ENCODE results near the gene CFAP100. TPM values are rescaled to one million over a fixed set of nuclear protein-coding genes. Genes with fewer than 3 reads are reported as not detected.

CFAP100 gene
- total and polyA plus RNA-seq, 10 of the 15 experiments (the other 5 are each of a cell fraction or from before 2014, with no cell fraction given): 0.04 to 0.27 TPM; not detected in 8

- Histone ChIP-seq H3K4me2 (ENCODE audit: control insufficient read depth, insufficient read depth) (no peak overlapping the region), H3K9me3 (replicated peaks; ENCODE audit: control insufficient read depth, insufficient read depth, low read length) (no peaks in the 10 kb centered on the region), H3K9ac (ENCODE audit: control insufficient read depth, insufficient read depth, low read length) (no peak overlapping the region), H4K20me1 (ENCODE audit: control insufficient read depth, insufficient read depth) (no peaks in the 10 kb centered on the region), H3K79me2 (ENCODE audit: control insufficient read depth, insufficient read depth, low read length) (no peaks in the 10 kb centered on the region), H3K36me3 (ENCODE audit: control insufficient read depth in 2 of 2, insufficient read depth in 2 of 2, low read length in 1 of 2) (peaks cover 0 to 3% of the 10 kb centered on the region in 2 experiments; a peak in 3 of 4 replicates), H2AFZ (ENCODE audit: control insufficient read depth, low read depth, low read length) (no peak overlapping the region), H3K4me1 (ENCODE audit: control insufficient read depth, insufficient read depth, low read length) (no peaks in the 10 kb centered on the region), H3K27ac (ENCODE audit: control insufficient read depth, insufficient read depth) (no peak overlapping the region), H3K4me3 (no peak overlapping the region), H3K27me3 (replicated peaks in 1 of 2; ENCODE audit: control insufficient read depth in 2 of 2, insufficient read depth in 2 of 2, low read length in 1 of 2) (no peaks in the 10 kb centered on the region)
- ChIA-PET POLR2A (no interaction called here), RAD21 (ENCODE audit: unreplicated experiment) (interaction anchor here (0.6 kb wide), 1 partner anchor 362 kb away, joined by 3 read pairs; no protein-coding TSS in a partner anchor), SMC1A (ENCODE audit: uncharacterized antibody, unreplicated experiment) (no interaction called here), CTCF (no interaction called here)
- no peak for DNase-seq (ENCODE audit: low read depth, low spot score)
- ATAC-seq: no peak
- 100% methylated on average over 3 of the region's 3 CpGs for WGBS (ENCODE audit: insufficient coverage, insufficient replicate concordance, low lambda C conversion rate, missing lambda C conversion rate)
- intact Hi-C loops (cut with micrococcal nuclease; ENCODE audit: unreplicated experiment) (no loop called here), in situ Hi-C loops (cut with MboI) (no loop called here)
- no TSS peak for BruUV-seq (replicated peaks)
- FAIRE-seq: no peak
- TF ChIP-seq HCFC1 (IDR thresholded peaks at IDR 0.05; ENCODE audit: low read length): no peak
- no peak for TF ChIP-seq WRNIP1 (IDR thresholded peaks at IDR 0.05; ENCODE audit: borderline replicate concordance, low read depth, low read length)
- no peak for TF ChIP-seq HSF1 (IDR thresholded peaks at IDR 0.05; ENCODE audit: low read depth, low read length)
- TF ChIP-seq BCL11A (IDR thresholded peaks at IDR 0.05; ENCODE audit: low read depth, low read length): no peak
Measured at GRCh38 chr3:126442856-126443242, 48.1 kb downstream of the CFAP100 start.

GRCh38 chr3:126445506-126445905 is 50.8 kb downstream of the CFAP100 start:
- Histone ChIP-seq H3K79me2 (ENCODE audit: control insufficient read depth, insufficient read depth, low read length) (no peaks in the 10 kb centered on the region), H3K4me1 (ENCODE audit: control insufficient read depth, insufficient read depth, low read length) (no peaks in the 10 kb centered on the region), H4K20me1 (ENCODE audit: control insufficient read depth, insufficient read depth) (no peaks in the 10 kb centered on the region), H3K4me3 (no peak overlapping the region), H3K4me2 (ENCODE audit: control insufficient read depth, insufficient read depth) (no peak overlapping the region), H2AFZ (ENCODE audit: control insufficient read depth, low read depth, low read length) (no peak overlapping the region), H3K27ac (ENCODE audit: control insufficient read depth, insufficient read depth) (no peak overlapping the region), H3K27me3 (replicated peaks in 1 of 2; ENCODE audit: control insufficient read depth in 2 of 2, insufficient read depth in 2 of 2, low read length in 1 of 2) (no peaks in the 10 kb centered on the region), H3K36me3 (ENCODE audit: control insufficient read depth in 2 of 2, insufficient read depth in 2 of 2, low read length in 1 of 2) (peaks cover 0 to 6% of the 10 kb centered on the region in 2 experiments; a peak in 3 of 4 replicates), H3K9ac (ENCODE audit: control insufficient read depth, insufficient read depth, low read length) (no peak overlapping the region), H3K9me3 (replicated peaks; ENCODE audit: control insufficient read depth, insufficient read depth, low read length) (no peaks in the 10 kb centered on the region)
- BruUV-seq (replicated peaks): no TSS peak
- no peak for ATAC-seq
- DNase-seq (ENCODE audit: low read depth, low spot score): no peak
- FAIRE-seq: no peak
- intact Hi-C loops (cut with micrococcal nuclease; ENCODE audit: unreplicated experiment) (no loop called here), in situ Hi-C loops (cut with MboI) (no loop called here)
- ChIA-PET POLR2A (no interaction called here), SMC1A (ENCODE audit: uncharacterized antibody, unreplicated experiment) (no interaction called here), CTCF (no interaction called here), RAD21 (ENCODE audit: unreplicated experiment) (no interaction called here)
- WGBS (ENCODE audit: insufficient coverage, insufficient replicate concordance, low lambda C conversion rate, missing lambda C conversion rate): 76% methylated on average over 5 of the region's 5 CpGs
- TF ChIP-seq SP1 (IDR thresholded peaks at IDR 0.05; ENCODE audit: low read depth, low read length) (no peak), FOS (IDR thresholded peaks at IDR 0.05; ENCODE audit: borderline replicate concordance, extremely low read depth, insufficient read length) (no peak), PRDM15 (CRISPR knock-in tag; IDR thresholded peaks at IDR 0.05) (no peak), PBX3 (IDR thresholded peaks at IDR 0.05; ENCODE audit: insufficient replicate concordance, low read depth, low read length) (no peak), NFYA (IDR thresholded peaks at IDR 0.05; ENCODE audit: borderline replicate concordance, low read depth, low read length) (no peak), SRF (IDR thresholded peaks at IDR 0.05; ENCODE audit: low read depth in 2 of 2, low read length in 2 of 2) (no peak), TCF7 (IDR thresholded peaks at IDR 0.05; ENCODE audit: borderline replicate concordance) (no peak), NR2F1 (conservative IDR thresholded peaks at IDR 0.05) (no peak)

Measured in GM12878 (cell line).